ENCODE data around the gene STARD3. TPM values are rescaled to one million over a fixed set of nuclear protein-coding genes. Genes with fewer than 3 reads are reported as not detected.

The STARD3 gene
- total RNA-seq, 2 experiments from 2014 or later = 70.5 to 75.7 TPM

DNA sequence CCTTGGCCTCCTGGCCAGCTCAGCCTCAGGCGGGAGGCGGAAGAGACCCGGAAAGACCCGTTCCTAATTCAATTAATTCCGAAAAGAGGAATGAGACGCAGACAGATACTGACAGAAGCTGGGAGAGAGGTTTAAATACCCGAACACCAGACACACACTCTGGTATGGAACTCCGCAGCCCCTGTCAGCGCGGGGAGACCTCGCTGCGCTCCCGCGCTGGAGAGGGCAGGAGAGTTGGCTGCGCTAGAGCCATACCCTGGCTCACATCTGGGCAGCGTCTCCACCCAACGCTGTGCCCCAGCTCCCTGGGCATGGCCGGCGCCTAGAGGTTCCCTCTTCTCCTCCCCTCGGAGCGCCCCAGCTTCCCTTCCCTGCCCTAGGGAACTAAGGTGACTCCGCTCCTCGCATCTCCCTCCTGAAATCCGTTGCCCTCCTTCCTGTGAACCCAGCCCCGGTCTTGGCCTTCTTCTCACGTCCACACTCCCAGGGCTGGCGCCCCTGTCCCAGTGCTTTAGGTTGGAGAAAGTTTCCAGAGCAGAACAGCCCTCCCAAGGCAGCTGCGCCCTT lies 37.2 kb upstream of the STARD3 start:
- Mint-ChIP-seq H3K4me1 (peaks cover 13% of the 10 kb centered on the region), H3K27ac (no peak overlapping the region), H3K36me3 (no peaks in the 10 kb centered on the region), H3K4me3 (no peak overlapping the region), H3K27me3 (peaks cover 95% of the 10 kb centered on the region), H3K9me3 (ENCODE audit: low read depth) (no peaks in the 10 kb centered on the region)
- CTCF ChIA-PET = interaction anchor here (1.5 to 5.9 kb wide), 2 partner anchors 22 to 54 kb away, joined by 3 to 29 read pairs; no protein-coding TSS in a partner anchor
- ATAC-seq = no peak
- no peak for DNase-seq

DNA sequence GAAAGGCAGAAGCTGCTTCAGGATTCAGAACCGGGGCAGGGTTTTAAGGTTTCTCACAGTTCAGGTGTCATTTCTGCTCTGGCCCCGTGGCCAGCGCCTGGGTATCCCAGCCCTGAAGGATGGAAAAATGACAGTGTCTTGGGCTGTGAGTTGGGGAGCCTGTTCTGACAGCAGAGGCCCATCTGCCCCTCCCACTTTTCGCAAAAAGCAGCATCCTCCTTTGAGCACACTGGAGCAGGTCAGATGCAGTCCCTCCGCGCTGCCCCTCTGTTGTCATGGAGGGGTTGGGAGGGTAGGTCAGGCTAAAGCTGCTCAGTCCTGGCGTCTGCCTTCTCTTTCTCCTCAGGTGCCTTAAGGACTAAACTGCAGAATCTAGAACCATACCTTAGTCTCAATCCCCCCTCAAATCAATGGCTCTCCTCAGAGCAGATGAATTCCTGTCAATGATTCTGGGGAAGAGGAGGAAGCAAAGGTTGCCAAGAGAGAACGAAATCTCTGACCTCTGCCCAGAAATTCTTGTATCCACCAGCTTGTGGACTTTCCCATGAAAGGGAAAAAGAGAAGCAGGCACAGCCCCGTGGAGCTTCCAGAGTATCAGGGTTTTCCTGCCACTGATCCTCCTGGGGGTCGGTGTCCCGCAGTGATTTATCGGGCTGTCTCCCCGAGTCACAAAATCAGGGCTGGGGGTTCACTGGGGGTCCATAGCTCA lies 36.5 kb upstream of the STARD3 start:
- H3K27me3 Mint-ChIP-seq = peaks cover 94% of the 10 kb centered on the region
- ATAC-seq = no peak
- DNase-seq = no peak
- H3K4me3 Mint-ChIP-seq = no peak overlapping the region
- CTCF ChIA-PET = interaction anchor here (0.7 to 5.9 kb wide), 4 partner anchors 21 to 1010 kb away, joined by 3 to 29 read pairs (median 4); no protein-coding TSS in a partner anchor
- no peaks in the 10 kb centered on the region for H3K36me3 Mint-ChIP-seq
- no peaks in the 10 kb centered on the region for H3K9me3 Mint-ChIP-seq (ENCODE audit: low read depth)
- H3K27ac Mint-ChIP-seq = no peak overlapping the region
- H3K4me1 Mint-ChIP-seq = peaks cover 17% of the 10 kb centered on the region

DNA sequence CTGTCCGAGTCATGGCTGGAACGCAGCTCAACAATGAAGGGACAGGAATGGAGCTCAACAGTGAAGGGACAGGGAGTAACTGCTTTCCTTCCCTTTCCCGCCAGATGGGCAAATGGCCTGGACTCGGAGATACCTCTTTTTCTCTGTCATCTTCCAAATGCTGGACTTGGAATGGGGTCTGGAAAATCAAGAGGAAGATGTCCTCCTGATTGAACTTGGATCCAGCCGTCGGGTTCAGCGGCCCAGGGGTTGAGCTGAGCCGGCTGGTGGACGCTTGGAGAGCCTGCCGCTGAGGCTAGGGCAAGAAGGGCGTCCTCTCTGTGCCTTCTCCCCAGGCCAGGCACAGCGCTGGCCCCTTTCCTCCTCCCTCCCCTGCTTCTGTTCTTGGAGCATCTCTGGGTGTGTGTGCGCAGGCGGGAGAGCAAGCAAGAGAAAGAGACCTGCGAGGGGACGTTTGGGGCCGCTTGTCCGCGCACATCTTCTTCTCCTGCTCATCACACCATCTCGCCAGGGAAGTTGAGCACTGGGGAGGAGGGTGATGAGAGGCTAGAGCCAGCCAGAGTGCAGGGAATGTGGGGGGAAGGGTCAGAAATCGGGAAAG lies 35.8 kb upstream of the STARD3 start:
- Mint-ChIP-seq H3K27ac (no peak overlapping the region), H3K9me3 (ENCODE audit: low read depth) (no peaks in the 10 kb centered on the region), H3K4me3 (no peak overlapping the region), H3K27me3 (peaks cover 93% of the 10 kb centered on the region), H3K4me1 (peaks cover 21% of the 10 kb centered on the region), H3K36me3 (no peaks in the 10 kb centered on the region)
- DNase-seq (no peak), ATAC-seq (no peak)
- CTCF ChIA-PET = interaction anchor here (0.7 to 5.9 kb wide), 4 partner anchors 21 to 1010 kb away, joined by 3 to 29 read pairs (median 4); no protein-coding TSS in a partner anchor

GRCh38 chr17:39601758-39602532 lies 35.0 kb upstream of the STARD3 start:
- CTCF ChIA-PET = interaction anchor here (0.6 to 5.9 kb wide), 2 partner anchors 20 to 358 kb away, joined by 3 to 29 read pairs; no protein-coding TSS in a partner anchor
- Mint-ChIP-seq H3K4me1 (peaks cover 20% of the 10 kb centered on the region), H3K4me3 (no peak overlapping the region), H3K27me3 (peaks cover 90% of the 10 kb centered on the region), H3K27ac (no peak overlapping the region), H3K36me3 (no peaks in the 10 kb centered on the region), H3K9me3 (ENCODE audit: low read depth) (no peaks in the 10 kb centered on the region)
- no peak for ATAC-seq
- DNase-seq = no peak

GRCh38 chr17:39602533-39603303 lies 34.2 kb upstream of the STARD3 start:
- H3K36me3 Mint-ChIP-seq = no peaks in the 10 kb centered on the region
- H3K4me1 Mint-ChIP-seq = peaks cover 20% of the 10 kb centered on the region
- ATAC-seq (no peak), DNase-seq (no peak)
- no peak overlapping the region for H3K4me3 Mint-ChIP-seq
- CTCF ChIA-PET = interaction anchor here (0.6 to 5.9 kb wide), 3 partner anchors 19 to 357 kb away, joined by 3 to 29 read pairs (median 3); no protein-coding TSS in a partner anchor
- H3K9me3 Mint-ChIP-seq (ENCODE audit: low read depth) = no peaks in the 10 kb centered on the region
- H3K27ac Mint-ChIP-seq = no peak overlapping the region
- H3K27me3 Mint-ChIP-seq = peaks cover 89% of the 10 kb centered on the region

- no peak for DNase-seq
- ATAC-seq = no peak
- Mint-ChIP-seq H3K4me3 (no peak overlapping the region), H3K27ac (no peak overlapping the region), H3K27me3 (peaks cover 85% of the 10 kb centered on the region), H3K4me1 (peaks cover 16% of the 10 kb centered on the region), H3K36me3 (no peaks in the 10 kb centered on the region), H3K9me3 (ENCODE audit: low read depth) (no peaks in the 10 kb centered on the region)
- CTCF ChIA-PET = interaction anchor here (0.7 kb wide), 1 partner anchor 55 kb away, joined by 3 read pairs; no protein-coding TSS in a partner anchor
These were observed 33.5 kb upstream of the STARD3 start for GRCh38 chr17:39603304-39604016.

DNA sequence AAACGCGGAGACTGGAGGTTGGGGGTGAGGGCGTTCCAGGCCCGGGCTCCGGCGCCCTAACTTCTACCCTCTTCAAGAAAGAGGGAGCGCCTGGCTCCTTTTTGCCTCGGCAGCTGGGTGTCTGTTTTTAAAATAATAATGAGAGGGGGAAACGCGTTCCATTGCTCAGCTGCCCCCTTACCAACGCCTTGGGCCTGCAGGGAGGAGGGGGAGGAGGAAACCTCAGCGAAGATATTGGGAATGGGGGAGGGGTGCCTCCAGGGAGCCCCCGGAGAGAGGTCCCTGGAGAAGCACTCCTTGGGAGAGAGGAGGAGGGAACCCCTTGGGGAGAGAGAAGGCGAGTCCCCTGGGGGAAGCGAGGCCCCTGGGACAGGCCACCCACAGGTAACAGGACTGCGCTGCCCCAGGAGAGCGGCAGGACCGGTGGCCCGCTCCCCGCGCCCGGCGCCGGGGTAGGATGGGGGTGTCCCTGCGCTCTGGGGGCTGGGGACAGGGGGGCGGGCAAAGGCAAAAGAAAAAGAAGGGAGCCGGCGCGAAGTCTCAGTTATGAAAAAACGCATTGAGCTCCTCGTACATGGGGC lies 31.9 kb upstream of the STARD3 start:
- ATAC-seq = no peak
- no peaks in the 10 kb centered on the region for H3K36me3 Mint-ChIP-seq
- no peaks in the 10 kb centered on the region for H3K9me3 Mint-ChIP-seq (ENCODE audit: low read depth)
- H3K27ac Mint-ChIP-seq = no peak overlapping the region
- CTCF ChIA-PET = interaction anchor here (0.9 to 3.9 kb wide), 3 partner anchors 17 to 48 kb away, joined by 3 to 19 read pairs (median 5); no protein-coding TSS in a partner anchor
- no peak overlapping the region for H3K4me3 Mint-ChIP-seq
- peaks cover 85% of the 10 kb centered on the region for H3K27me3 Mint-ChIP-seq
- H3K4me1 Mint-ChIP-seq = peaks cover 14% of the 10 kb centered on the region
- no peak for DNase-seq

DNA sequence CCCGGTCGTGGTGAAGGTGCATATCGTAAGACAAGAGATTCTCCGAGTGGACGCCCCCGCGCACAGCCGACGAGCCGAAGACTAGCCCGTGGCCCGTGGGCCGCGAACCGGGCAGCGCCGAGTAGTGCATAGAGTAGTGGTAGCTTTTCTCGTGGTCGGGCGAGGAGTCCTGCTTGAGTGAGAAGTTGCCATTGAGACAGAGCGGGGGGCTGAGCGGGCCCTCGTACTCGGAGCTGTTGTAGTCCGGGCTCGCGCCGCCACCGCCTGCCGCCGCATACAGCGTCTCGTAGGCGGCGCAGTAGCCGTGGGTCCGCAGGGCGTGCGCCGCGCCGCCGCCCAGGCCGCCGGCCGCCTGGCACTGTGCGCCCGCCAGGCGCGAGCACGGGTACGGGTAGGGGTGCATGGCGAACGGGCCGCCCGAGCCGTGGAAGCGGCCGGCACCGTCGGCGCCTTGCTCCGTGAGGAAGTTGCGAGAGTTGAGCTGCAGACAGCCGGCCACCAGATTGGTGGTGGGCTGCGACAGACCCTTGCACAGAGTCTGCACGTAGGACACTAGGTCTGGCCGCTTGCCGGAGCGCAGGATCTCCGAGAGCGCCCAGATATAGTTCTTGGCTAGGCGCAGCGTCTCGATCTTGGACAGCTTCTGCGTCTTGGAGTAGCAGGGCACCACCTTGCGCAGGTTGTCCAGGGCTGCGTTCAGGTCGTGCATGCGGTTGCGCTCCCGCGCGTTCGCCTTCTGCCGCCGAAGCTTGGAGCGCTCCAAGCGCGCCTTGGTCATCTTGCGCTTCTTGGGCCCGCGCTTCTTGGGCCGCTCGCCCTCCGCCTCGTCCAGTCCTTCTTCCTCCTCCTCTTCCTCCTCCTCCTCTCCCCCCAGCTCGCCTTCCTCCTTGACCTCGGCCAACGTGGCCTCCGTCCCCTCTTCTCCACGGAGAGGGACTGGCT lies 31.2 kb upstream of the STARD3 start:
- Mint-ChIP-seq H3K4me1 (peaks cover 14% of the 10 kb centered on the region), H3K36me3 (no peaks in the 10 kb centered on the region), H3K4me3 (no peak overlapping the region), H3K27me3 (peaks cover 79% of the 10 kb centered on the region), H3K9me3 (ENCODE audit: low read depth) (no peaks in the 10 kb centered on the region), H3K27ac (no peak overlapping the region)
- DNase-seq = no peak
- CTCF ChIA-PET = interaction anchor here (1.0 to 3.9 kb wide), 3 partner anchors 16 to 19 kb away, joined by 3 to 19 read pairs (median 3); no protein-coding TSS in a partner anchor
- peak; percentile 47 for ATAC-seq

- Mint-ChIP-seq H3K36me3 (no peaks in the 10 kb centered on the region), H3K4me1 (peaks cover 14% of the 10 kb centered on the region), H3K27ac (no peak overlapping the region), H3K9me3 (ENCODE audit: low read depth) (no peaks in the 10 kb centered on the region), H3K27me3 (peaks cover 76% of the 10 kb centered on the region), H3K4me3 (no peak overlapping the region)
- no peak for DNase-seq
- no peak for ATAC-seq
- CTCF ChIA-PET = interaction anchor here (1.2 to 3.9 kb wide), 3 partner anchors 15 to 19 kb away, joined by 3 to 19 read pairs (median 3); no protein-coding TSS in a partner anchor
These were observed 30.4 kb upstream of the STARD3 start for GRCh38 chr17:39606434-39607056.

DNA sequence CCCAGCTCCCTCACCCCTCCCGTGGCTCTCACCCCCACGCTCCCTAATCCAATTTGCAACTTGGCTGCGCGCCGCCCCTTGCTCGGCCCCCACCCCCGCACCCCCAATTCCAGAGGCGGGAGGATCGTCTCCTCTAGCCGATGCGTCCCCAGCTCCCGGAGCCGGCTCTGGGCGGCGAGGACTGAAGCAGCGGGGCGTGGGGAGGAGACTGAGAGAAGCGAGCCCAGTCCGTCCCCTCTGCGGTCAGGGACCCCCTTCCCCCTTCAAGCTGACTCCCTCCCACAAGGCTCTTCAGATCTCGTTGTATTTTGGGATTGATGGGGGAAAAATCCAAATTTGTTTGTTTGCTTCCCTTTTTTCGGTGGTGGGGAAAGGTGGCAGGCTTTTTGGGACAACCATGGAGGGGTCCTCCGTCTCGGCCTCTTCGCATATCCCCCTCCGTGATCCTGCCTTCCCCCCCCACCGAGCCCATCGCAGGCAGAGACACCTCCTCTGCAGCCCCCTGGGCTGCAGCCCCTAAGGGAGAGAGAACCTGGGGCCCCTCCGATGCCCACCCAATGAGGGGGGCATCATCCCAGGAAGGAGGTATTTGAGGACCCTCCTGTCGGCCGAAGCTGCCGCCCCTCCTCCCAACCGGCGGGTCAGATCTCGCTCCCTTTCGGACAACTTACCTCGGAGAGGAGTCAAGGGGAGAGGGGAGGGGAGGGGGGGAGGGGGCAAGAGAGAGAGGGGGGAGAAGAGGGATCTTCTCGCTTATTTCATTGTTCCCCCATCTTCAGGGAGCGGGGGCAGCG lies 29.7 kb upstream of the STARD3 start:
- CTCF ChIA-PET = interaction anchor here (1.2 to 3.9 kb wide), 3 partner anchors 14 to 18 kb away, joined by 3 to 19 read pairs (median 3); no protein-coding TSS in a partner anchor
- H3K4me1 Mint-ChIP-seq = peaks cover 14% of the 10 kb centered on the region
- H3K36me3 Mint-ChIP-seq = no peaks in the 10 kb centered on the region
- H3K27me3 Mint-ChIP-seq = peaks cover 69% of the 10 kb centered on the region
- H3K27ac Mint-ChIP-seq = no peak overlapping the region
- no peaks in the 10 kb centered on the region for H3K9me3 Mint-ChIP-seq (ENCODE audit: low read depth)
- DNase-seq (no peak), ATAC-seq (no peak)
- no peak overlapping the region for H3K4me3 Mint-ChIP-seq

Data from activated CD8-positive, alpha-beta memory T cell treated with anti-CD3 and anti-CD28 coated beads, Interleukin-2, amount 10 ng/mL, durations not matched to agents 7 days and 5 days (primary cell).